Stimulated activated naive CD8-positive, alpha-beta T cell treated with anti-CD3 and anti-CD28 coated beads, Interleukin-15, Interleukin-2, amounts not matched to agents 100 ng/mL and 50 ng/mL, for 24 hours (primary cell): Measurements from ENCODE around the gene BRAP.
"Not testable (repeated sequence)": the region's sequence is repeated elsewhere in the genome, so short reads cannot be mapped to it uniquely, and the experiment has no call there.

Experiments used
- H3K27ac Mint-ChIP-seq: one replicate; pipeline ENCODE4 v1.8.0; 2021; ENCODE audit warnings: mild to moderate bottlenecking, mixed read lengths
- H3K27me3 Mint-ChIP-seq: one replicate; pipeline ENCODE4 v1.8.0; 2021; ENCODE audit warnings: mixed read lengths
- H3K36me3 Mint-ChIP-seq: one replicate; pipeline ENCODE4 v1.8.0; 2021; ENCODE audit warnings: low read depth, mixed read lengths
- H3K4me1 Mint-ChIP-seq: one replicate; pipeline ENCODE4 v1.8.0; 2021; ENCODE audit warnings: low read depth, mixed read lengths
- H3K4me3 Mint-ChIP-seq: one replicate; pipeline ENCODE4 v1.8.0; 2021; ENCODE audit warnings: mild to moderate bottlenecking, mixed read lengths
- H3K9me3 Mint-ChIP-seq: one replicate; pipeline ENCODE4 v1.8.0; 2021; ENCODE audit warnings: mixed read lengths

The BRAP gene

GRCh38 chr12:111685811-111686573 lies at the start of gene BRAP, which contains the start of gene ACAD10:
Gene BRAP, minus strand, starts transcription at chr12:111685956. Its CDS starts 164 bp downstream, at chr12:111685792.
Gene ACAD10, plus strand, starts transcription at chr12:111686053. Its CDS starts 6,657 bp downstream, at chr12:111692710.
- Mint-ChIP-seq H3K4me3 (peak within 1 kb of the TSS; percentile 98), H3K4me1 (peaks cover 37% of the 10 kb centered on the region), H3K9me3 (no peaks in the 10 kb centered on the region), H3K36me3 (peaks cover 30% of the 10 kb centered on the region), H3K27me3 (no peaks in the 10 kb centered on the region), H3K27ac (peak within 1 kb of the TSS; percentile 91)

- H3K4me3 Mint-ChIP-seq = no peak overlapping the region
- no peaks in the 10 kb centered on the region for H3K9me3 Mint-ChIP-seq
- H3K27ac Mint-ChIP-seq = no peak overlapping the region
- H3K27me3 Mint-ChIP-seq = no peaks in the 10 kb centered on the region
- peaks cover 38% of the 10 kb centered on the region for H3K36me3 Mint-ChIP-seq
- no peaks in the 10 kb centered on the region for H3K4me1 Mint-ChIP-seq
Measured at GRCh38 chr12:111733340-111733915, 47.7 kb upstream of the BRAP start.

- H3K4me1 Mint-ChIP-seq = no peaks in the 10 kb centered on the region
- H3K27ac Mint-ChIP-seq = no peak overlapping the region
- H3K27me3 Mint-ChIP-seq = no peaks in the 10 kb centered on the region
- peaks cover 42% of the 10 kb centered on the region for H3K36me3 Mint-ChIP-seq
- no peaks in the 10 kb centered on the region for H3K9me3 Mint-ChIP-seq
- H3K4me3 Mint-ChIP-seq = no peak overlapping the region
Measured at GRCh38 chr12:111732786-111733185, 47.0 kb upstream of the BRAP start.

DNA sequence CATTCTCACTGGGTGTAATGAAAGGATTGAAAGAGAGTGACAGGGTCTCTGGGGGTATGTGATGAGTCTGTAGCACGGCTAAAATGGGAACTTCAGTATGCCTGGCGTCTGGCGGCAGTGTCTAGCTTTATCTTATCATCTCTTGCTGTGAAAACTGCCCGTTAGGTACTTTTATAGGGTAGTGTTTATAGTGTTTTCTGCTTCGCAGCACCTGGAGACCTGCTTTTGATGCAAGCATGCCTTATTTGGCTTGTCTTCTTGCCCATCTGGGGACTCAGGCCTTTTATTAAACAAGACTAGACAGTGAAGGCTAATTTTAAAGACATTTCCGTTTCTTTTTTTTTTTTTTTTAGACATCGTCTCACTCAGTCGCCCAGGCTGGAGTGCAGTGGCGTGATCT lies 44.7 kb upstream of the BRAP start:
- H3K9me3 Mint-ChIP-seq = no peaks in the 10 kb centered on the region
- H3K4me3 Mint-ChIP-seq = no peak overlapping the region
- no peak overlapping the region for H3K27ac Mint-ChIP-seq
- no peaks in the 10 kb centered on the region for H3K27me3 Mint-ChIP-seq
- H3K36me3 Mint-ChIP-seq = peaks cover 32% of the 10 kb centered on the region
- H3K4me1 Mint-ChIP-seq = no peaks in the 10 kb centered on the region

- Mint-ChIP-seq H3K4me3 (no peak overlapping the region), H3K36me3 (peaks cover 37% of the 10 kb centered on the region), H3K27me3 (no peaks in the 10 kb centered on the region), H3K9me3 (no peaks in the 10 kb centered on the region), H3K4me1 (no peaks in the 10 kb centered on the region), H3K27ac (no peak overlapping the region)
Measured at GRCh38 chr12:111728795-111729194, 43.0 kb upstream of the BRAP start.

- H3K27me3 Mint-ChIP-seq, H3K9me3 Mint-ChIP-seq, H3K27ac Mint-ChIP-seq, H3K4me1 Mint-ChIP-seq, H3K4me3 Mint-ChIP-seq: not testable (repeated sequence)
- H3K36me3 Mint-ChIP-seq = peaks cover 29% of the 10 kb centered on the region
Measured at GRCh38 chr12:111723646-111724360, 38.0 kb upstream of the BRAP start.

- Mint-ChIP-seq H3K36me3 (peaks cover 27% of the 10 kb centered on the region), H3K9me3 (no peaks in the 10 kb centered on the region), H3K4me3 (no peak overlapping the region), H3K27ac (no peak overlapping the region), H3K4me1 (no peaks in the 10 kb centered on the region), H3K27me3 (no peaks in the 10 kb centered on the region)
Measured at GRCh38 chr12:111720457-111720856, 34.7 kb upstream of the BRAP start.

GRCh38 chr12:111719316-111719715 lies 33.6 kb upstream of the BRAP start:
- not testable (repeated sequence) for H3K27ac Mint-ChIP-seq, H3K27me3 Mint-ChIP-seq, H3K9me3 Mint-ChIP-seq, H3K4me1 Mint-ChIP-seq, H3K4me3 Mint-ChIP-seq
- H3K36me3 Mint-ChIP-seq = peaks cover 26% of the 10 kb centered on the region

DNA sequence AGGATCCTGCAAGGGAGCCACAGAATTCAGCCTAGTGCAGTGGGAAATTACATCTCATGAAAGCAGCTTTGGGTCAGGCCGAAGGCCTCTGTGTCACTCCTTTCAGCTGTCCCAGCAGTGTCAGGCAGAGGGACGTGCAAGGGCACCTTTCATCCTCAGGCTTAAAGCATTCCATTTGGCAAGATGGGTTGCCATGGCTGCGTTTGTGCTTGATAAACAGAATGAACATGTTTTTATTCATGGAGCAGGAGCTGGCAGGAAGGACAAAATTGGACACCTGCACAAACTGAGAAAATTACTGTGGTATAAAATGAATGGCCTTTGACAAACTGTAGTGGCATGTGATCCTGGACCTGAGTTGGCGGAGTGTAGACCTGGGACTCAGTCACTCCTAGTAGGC lies 29.5 kb upstream of the BRAP start:
- H3K27ac Mint-ChIP-seq = no peak overlapping the region
- H3K4me1 Mint-ChIP-seq = no peaks in the 10 kb centered on the region
- no peak overlapping the region for H3K4me3 Mint-ChIP-seq
- peaks cover 30% of the 10 kb centered on the region for H3K36me3 Mint-ChIP-seq
- H3K27me3 Mint-ChIP-seq = no peaks in the 10 kb centered on the region
- no peaks in the 10 kb centered on the region for H3K9me3 Mint-ChIP-seq

GRCh38 chr12:111706145-111706544 lies 20.4 kb upstream of the BRAP start:
- H3K27me3 Mint-ChIP-seq = no peaks in the 10 kb centered on the region
- H3K27ac Mint-ChIP-seq = no peak overlapping the region
- H3K4me3 Mint-ChIP-seq = no peak overlapping the region
- no peaks in the 10 kb centered on the region for H3K4me1 Mint-ChIP-seq
- peaks cover 42% of the 10 kb centered on the region for H3K36me3 Mint-ChIP-seq
- H3K9me3 Mint-ChIP-seq = no peaks in the 10 kb centered on the region

DNA sequence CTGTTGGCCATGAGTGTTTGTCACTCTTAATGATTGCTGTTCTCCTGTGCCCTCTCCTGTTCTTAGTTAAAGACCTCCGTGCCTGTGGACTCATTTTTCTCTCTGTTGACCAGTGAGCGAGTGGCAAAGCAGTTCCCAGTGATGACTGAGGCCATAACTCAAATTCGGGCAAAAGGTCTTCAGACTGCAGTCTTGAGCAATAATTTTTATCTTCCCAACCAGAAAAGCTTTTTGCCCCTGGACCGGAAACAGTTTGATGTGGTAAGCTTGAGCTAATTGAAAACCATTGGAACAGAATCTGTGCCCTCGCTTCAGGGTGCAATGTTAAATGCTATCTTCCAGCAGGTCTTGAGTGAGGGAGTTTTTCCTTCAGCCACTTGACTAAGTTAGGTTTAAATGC lies 19.9 kb upstream of the BRAP start:
- Mint-ChIP-seq H3K9me3 (no peaks in the 10 kb centered on the region), H3K27ac (no peak overlapping the region), H3K36me3 (peaks cover 39% of the 10 kb centered on the region), H3K27me3 (no peaks in the 10 kb centered on the region), H3K4me1 (no peaks in the 10 kb centered on the region), H3K4me3 (no peak overlapping the region)

DNA sequence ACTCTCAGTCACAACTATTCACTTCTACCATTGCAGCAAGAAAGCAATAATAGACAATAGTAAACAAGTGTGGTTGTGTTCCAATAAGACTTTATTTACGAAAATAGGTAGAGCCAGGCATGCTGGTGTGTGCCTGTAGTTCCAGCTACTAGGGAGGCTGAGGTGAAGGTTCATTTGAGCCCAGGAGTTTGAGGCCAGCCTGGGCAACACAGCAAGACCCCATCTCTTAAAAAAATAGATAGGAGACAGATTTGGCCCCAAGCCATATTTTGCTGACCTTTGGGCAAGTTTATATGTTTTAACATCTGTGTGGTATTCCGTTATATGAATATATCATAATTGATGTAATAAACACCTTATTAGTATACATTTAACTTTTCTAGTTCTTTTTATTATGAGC lies 14.2 kb upstream of the BRAP start:
- Mint-ChIP-seq H3K4me1 (no peaks in the 10 kb centered on the region), H3K36me3 (peaks cover 37% of the 10 kb centered on the region), H3K27me3 (no peaks in the 10 kb centered on the region), H3K27ac (no peak overlapping the region), H3K9me3 (no peaks in the 10 kb centered on the region), H3K4me3 (no peak overlapping the region)

DNA sequence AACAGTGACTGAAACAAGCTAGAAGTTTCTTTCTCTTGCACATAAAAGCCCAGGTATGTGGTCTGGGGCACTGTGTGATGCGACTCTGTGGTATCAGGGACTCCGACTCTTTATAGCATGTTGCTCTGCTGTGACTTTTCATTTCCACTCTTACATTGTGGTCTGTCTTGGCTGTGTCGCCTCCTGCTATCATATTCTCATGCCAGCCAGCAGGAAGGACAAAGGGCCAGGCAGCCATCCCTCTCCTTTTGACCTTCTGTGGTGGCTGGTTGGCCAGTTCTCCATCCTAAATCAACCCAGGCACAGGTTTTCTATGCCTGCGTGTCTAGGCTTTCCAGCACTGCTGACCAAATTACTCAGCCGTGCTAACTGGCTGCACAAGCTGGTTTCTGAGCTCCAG lies 8.1 kb upstream of the BRAP start:
- Mint-ChIP-seq H3K27me3 (no peaks in the 10 kb centered on the region), H3K9me3 (no peaks in the 10 kb centered on the region), H3K4me1 (no peaks in the 10 kb centered on the region), H3K27ac (no peak overlapping the region), H3K36me3 (peaks cover 27% of the 10 kb centered on the region), H3K4me3 (no peak overlapping the region)

- H3K27me3 Mint-ChIP-seq = no peaks in the 10 kb centered on the region
- no peak overlapping the region for H3K27ac Mint-ChIP-seq
- no peaks in the 10 kb centered on the region for H3K4me1 Mint-ChIP-seq
- peaks cover 23% of the 10 kb centered on the region for H3K36me3 Mint-ChIP-seq
- H3K4me3 Mint-ChIP-seq = no peak overlapping the region
- no peaks in the 10 kb centered on the region for H3K9me3 Mint-ChIP-seq
Measured at GRCh38 chr12:111692575-111693210, 6.9 kb upstream of the BRAP start.

- H3K4me3 Mint-ChIP-seq = no peak overlapping the region
- H3K4me1 Mint-ChIP-seq = peaks cover 14% of the 10 kb centered on the region
- no peaks in the 10 kb centered on the region for H3K9me3 Mint-ChIP-seq
- no peaks in the 10 kb centered on the region for H3K27me3 Mint-ChIP-seq
- no peak overlapping the region for H3K27ac Mint-ChIP-seq
- peaks cover 20% of the 10 kb centered on the region for H3K36me3 Mint-ChIP-seq
Measured at GRCh38 chr12:111691262-111691661, 5.5 kb upstream of the BRAP start.
